ENCODE data around the gene DICER1.

Gene DICER1

DNA sequence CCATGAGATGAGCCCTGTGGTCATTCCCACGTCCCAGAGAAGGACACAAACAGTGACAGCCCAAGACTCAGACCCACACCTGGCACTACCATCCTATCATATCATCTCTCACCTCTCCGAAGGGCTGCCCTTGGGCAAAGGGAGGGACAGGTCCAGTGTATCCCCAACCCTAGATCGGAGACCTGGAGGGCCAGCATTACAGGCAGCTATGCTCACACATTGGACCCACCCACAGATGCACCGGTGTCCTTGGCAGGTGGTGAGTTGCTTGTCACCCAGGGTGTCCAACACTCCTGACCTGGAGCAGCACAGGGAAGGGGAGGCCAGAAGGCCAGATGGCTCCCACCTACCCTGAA, 117.4 kb downstream of the DICER1 start:
- no peak for DNase-seq (ENCODE audit: low read depth)

DNA sequence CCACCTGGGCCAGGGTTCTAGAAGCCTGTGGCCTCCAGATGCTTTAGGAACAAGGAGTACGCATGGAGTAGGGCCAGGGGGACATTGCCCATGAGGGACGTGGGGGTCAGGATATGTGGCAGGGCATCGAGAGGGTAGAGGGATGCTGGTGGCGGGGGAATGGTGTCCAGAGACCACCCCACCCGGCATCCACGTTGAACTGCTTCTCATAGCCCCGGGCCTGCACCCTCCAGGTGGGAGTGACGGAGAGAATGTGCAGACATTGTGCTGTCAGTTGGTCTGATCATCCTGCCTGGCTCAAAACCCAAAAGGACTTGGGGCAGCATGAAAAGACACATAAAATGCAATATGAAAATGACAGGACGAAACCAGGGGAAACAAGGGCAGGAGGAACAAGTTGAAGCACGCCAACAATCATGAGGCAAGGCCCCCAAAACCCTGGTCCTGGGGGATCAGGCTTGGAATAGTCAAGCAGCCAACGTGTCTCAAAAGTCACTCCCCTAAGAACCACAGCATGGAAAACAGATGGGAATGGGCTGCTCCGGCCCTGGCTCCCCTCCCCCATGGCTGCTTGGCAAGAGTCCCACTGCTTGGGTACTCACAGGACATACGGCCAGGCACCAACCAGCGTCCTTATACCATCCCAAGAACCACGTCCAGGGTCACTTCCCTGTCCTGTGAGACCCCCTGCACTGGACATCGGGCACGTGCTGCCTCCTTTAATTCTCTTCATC, 117.9 kb downstream of the DICER1 start:
- no peak for DNase-seq (ENCODE audit: low read depth)

DNA sequence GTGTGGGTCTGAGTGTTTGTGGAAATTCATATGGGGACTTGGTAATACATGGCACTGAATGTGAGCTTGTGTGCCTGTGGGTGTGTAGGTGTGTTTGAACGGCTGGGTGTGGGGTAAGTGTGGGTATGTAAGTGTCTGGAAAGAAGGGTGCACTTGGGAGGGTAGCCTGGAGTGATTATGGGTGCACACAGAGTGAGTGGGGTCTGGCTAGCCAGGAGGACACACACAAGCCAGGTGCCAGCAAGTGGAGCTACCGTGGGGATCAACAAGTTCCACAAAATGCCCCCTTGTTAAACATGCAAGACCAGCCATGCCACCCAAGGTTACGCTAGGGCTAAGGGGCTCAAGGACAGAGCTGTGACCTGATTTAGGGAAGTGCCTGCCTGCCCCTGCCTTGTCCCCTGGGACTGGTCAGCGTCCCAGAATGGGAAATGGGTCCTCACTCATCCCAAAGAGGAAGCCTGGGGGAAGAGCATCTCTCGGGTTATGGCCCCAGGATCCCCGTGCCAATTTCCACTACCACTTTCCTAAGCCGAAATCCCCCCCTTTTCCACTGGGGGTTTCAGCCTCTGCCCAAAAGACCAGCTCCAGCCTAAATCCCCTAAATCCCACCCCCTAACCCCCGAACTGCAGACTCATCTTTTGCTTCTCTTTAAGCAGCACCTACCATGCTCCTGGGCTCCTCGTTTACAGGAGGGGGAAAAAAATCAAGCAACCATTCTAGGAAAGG, 118.6 kb downstream of the DICER1 start:
- DNase-seq (ENCODE audit: low read depth): no peak

DNA sequence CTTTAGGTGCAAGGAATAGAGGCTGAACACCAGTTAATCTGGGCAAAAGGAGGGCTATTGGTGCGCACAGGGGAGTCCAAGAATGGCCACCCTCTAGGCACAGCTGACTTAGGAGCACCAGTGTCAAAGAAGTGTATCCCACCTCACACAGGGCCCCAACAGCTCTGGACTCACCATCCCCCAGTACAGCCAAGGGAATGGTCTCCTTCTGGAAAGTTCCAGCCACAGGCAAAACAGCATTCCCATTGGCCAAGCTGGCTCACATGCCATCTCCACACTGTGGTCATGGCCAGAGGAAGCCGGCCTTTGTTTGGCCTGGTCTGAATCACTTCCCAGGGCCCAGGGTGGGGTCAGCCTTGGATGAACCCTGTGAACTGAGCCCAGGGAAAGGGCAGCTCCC, 120.1 kb downstream of the DICER1 start:
- DNase-seq (ENCODE audit: low read depth): no peak
